Activated CD8-positive, alpha-beta memory T cell treated with anti-CD3 and anti-CD28 coated beads, Interleukin-2, amount 50 U/mL, for 24 hours (primary cell): ENCODE results near the gene SUPT16H.
A peak's percentile ranks its signal among the peaks of the same experiment; 100 is the strongest.
"Not testable (repeated sequence)": the region's sequence is repeated elsewhere in the genome, so short reads cannot be mapped to it uniquely, and the experiment has no call there.

ENCODE experiments used
- DNase-seq: peaks from one replicate; pipeline ENCODE4 v3.0.0-alpha.2; 2020; ENCODE audit errors: extremely low read depth

SUPT16H gene

DNA sequence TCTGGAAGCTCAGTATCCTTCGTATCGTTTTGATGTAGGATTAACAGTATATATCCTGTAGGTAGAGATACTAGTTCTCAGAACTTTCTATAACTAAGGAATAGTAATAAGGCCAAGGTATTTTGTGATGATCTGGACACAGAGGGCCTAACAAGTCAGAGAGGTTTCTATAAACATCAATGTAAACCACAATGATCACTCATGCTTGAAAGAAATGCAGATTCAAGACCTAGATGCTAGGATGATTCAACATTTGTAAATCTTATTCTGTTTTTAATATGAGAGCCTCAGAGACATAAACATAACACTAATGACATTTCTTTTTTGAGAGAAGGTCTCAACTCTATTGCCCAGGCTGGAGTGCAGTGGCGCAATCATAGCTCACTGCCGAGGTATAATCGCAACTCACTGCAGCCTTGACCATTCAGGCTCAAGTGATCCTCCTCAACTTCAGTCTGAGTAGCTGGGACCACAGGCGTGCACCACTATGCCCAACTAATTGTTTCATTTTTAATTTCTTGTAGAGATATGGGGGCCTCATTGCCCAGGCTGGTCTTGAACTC is 16.2 kb downstream of the SUPT16H start:
- DNase-seq = no peak

DNA sequence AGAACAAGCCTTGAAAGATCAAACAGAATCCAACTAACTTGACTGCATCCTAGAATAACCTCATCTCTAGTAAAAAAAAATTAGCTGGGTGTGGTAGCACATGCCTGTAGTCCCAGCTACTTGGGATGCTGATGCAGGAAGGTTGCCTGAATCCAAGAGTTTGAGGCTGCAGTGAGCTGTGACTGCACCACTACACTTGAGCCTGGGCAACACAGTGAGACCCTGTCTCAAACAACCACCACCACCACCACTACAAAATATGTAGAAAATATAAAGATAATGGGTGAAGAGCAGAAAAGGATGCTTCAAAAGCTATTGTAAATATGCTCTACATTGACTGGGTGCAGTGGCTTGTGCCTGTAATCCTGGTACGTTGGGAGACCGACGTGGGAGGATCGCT is 27.3 kb downstream of the SUPT16H start:
- no peak for DNase-seq

DNA sequence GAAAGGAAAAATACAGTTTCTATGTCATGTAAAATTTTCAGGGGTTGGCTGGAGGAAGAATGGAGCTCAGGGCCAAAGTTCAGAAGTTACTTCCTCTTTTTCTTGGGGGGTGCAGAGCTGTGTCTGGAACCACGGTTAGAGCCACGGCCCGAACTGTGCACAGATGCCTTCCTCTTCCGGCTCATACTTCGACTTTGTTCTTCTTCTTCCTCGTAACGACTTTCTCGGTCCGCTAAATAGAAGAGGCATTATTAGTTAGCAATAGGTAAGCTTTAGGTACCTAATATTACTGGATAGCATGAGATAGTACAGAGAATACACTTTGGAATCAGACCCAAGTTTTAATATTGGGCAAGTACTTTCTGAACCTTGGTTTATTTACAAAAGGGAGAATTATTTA is 31.2 kb downstream of the SUPT16H start:
- DNase-seq = no peak

DNA sequence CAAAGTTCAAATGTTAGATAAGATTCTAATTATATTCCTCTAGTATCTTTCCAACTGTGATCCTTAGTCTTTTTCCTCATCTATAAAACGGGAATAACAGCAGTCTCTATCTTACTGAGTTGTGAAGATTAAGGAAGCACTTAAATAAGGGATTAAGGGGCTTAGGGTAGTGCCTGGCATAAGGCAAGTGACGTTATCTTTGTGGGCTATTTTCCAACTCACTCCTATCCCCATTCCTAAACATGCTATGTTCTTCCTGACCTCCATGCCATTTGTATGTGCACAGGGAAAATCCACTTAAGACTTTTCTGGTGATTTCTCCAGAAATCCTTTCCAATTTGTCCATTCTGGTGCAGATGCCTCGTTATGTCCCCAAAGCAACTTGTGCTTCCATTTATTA is 33.3 kb downstream of the SUPT16H start:
- DNase-seq = no peak

- no peak for DNase-seq
These were observed 36.6 kb downstream of the SUPT16H start for GRCh38 chr14:21347201-21347600.

DNA sequence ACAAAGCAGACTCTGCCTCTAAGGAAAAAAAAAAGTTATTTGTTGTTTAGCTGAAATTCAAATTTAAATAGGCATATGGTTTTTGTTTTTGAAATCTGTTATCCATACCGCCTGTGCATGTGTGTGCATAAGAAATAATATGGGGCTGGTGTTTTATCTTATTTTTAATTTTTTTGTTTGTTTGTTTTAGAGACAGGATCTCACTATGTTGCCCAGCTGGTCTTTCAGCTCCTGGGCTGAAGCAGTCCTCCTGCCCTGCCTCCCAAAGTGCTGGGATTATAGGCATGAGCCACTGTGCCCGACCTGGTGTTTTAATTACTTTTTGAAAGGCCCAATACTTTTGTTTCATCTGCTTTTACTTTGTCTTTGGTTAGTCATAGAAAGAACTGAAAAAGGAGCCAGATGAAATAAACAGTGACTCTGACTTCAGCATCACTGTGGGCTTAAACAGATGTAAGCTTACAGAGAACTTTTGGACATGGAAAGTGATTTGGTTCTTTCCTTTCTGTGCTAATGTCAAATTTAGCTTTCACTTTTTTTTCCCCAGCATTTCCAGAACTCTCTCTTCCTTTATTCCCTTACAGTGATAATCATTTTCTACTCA is 37.2 kb downstream of the SUPT16H start:
- DNase-seq = no peak

DNA sequence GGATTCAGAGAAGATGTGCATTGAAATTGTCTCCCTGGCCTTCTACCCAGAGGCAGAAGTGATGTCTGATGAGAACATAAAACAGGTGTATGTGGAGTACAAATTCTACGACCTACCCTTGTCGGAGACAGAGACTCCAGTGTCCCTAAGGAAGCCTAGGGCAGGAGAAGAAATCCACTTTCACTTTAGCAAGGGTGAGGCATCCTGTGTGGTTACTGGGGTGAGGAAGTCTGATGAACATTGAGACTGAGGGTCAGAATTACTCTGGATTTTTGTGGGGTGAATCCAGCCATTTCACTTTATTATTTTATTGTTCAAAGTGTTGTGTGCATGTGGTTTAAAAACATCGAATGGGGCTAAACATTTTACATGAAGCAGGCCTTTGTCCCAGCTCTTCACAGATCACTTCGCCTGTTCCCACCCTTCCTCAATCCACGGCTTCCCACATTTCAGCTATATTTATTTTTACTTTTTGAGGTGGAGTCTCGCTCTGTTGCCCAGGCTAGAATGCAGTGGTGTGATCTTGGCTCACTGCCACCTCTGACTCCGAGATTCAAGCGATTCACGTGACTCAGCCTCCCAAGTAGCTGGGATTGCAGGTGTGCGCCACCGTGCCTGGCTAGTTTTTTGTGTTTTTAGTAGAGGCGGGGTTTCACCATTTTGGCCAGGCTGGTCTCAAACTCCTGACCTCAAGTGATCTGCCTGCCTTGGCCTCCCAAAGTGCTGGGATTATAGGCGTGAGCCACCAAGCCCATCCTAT is 40.6 kb downstream of the SUPT16H start:
- no peak for DNase-seq

- no peak for DNase-seq
These were observed 49.5 kb downstream of the SUPT16H start for GRCh38 chr14:21334202-21334906.

GRCh38 chr14:21332950-21333349 is 50.9 kb downstream of the SUPT16H start:
- DNase-seq = no peak

DNA sequence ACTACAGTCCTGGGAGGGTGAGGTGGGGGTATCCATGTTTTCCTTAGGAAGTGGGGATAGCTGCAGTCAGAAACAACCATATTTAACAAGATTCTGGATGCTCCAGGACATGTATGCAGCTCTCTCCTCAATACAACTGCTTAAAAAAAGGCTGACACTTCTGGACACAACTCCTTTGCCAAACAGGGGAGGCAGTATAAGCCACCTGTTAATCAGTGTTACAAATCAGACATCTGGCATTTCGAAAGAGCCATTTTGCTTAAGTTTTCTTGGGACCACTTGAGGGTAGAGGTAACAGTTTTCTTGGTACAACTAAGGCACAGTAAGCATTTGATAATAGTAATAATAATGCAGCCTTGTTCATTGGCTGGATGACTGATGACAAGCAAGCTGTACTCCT is 56.8 kb downstream of the SUPT16H start:
- DNase-seq = no peak

GRCh38 chr14:21322716-21323115 is 61.1 kb downstream of the SUPT16H start:
- no peak for DNase-seq

DNA sequence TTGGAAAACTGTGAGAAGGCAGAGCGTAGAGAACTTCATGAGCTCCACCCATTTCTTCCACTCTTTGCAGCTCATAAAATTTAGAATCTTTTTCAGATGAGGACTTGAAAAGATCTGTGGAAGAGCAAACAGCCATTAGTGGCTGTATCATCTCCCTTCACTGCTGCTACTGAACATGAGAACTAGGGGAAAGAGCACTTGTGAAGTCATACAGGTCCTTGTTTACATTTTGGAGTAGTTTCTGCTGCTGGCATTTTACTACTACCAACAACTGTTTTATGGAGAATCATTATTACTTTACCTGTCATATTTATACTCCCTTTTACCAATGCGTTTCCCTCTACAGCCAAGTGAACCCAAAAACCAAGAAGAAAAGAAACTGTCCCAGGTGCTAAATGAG is 62.9 kb downstream of the SUPT16H start:
- DNase-seq = no peak

GRCh38 chr14:21317398-21317797 is 66.4 kb downstream of the SUPT16H start:
- DNase-seq = no peak

DNA sequence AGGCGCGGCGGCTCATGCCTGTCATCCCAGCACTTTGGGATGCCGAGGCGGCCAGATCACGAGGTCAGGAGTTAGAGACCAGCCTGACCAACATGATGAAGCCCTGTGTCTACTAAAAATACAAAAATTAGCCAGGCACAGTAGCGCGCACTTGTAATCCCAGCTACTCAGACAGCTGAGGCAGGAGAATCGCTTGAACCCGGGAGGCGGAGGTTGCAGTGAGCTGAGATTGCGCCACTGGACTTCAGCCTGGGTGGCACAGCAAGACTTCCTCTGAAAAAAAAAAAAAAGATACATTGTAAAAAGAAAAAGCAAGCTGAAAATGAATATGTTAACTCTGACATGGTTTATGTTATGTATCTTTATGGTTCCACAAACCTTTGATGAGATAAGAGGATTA is 70.3 kb downstream of the SUPT16H start:
- DNase-seq = no peak

- no peak for DNase-seq
These were observed 72.2 kb downstream of the SUPT16H start for GRCh38 chr14:21311614-21312013.

DNA sequence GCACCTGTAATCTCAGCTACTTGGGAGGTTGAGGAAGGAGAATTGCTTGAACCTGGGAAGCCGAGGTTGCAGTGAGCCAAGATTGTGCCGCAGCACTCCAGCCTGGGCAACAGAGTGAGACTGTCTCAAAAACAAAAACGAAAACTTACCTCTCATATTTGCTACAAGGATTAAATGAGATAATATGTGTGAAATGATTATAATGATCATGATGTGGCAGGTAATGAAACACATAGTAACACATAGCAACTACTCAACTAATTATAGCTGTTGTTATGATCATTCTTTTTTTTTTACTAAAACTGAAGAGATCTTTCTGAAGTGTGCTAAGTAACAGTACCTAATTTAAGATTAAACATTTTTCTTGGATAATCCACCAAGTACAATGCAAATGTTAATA is 73.9 kb downstream of the SUPT16H start:
- no peak for DNase-seq

DNA sequence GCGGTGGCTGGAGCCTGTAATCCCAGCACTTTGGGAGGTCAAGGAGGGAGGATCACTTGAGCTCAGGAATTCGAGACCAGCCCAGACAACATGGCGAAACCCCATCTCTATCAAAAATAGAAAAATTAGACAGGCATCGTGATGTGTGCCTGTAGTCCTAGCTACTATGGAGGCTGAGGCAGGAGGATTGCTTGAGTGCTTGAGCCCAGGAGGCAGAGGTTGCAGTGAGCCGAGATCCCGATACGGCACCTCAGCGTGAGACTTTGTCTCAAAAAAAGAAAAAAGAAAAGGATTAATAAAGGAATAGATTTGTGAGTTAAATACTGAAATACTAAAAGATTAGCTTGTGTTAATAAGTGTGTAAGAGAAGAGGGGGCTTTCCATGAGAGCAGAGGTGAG is 74.6 kb downstream of the SUPT16H start:
- no peak for DNase-seq

DNA sequence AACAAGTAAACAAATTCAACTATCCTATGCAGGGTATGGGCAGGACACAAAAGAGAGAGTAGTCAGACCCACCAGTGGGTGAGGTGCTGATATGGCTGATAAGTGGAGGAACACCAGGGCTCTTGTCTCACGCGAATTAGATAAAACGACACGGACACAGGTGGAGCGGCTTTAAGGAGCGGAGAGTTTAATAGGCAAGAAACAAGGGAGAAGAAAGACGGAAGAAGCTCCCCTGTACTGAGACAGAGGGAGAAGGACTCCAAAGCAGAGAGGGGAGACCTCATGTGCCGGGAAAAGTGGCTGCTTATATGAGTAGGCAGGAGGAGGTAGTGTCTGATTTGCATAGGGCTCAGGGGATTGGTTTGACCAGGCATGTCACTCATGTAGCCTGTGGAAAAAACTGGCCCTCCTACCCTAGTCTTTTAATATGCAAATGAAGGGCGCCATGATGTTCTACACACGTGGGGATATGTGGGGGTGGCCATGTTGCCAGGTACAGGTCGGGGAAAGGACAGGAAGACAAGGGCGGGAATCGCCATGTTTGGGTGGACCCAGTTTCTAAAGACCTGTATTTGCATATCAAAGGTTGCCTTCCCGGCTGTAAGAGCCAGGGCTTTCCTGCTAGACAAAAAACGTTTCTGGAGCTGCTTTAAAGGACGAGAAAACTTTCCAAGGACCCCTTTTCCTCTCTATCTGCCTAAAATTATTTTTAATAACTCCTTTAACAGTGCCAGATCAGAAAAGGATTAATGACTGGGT is 75.2 kb downstream of the SUPT16H start:
- DNase-seq = peak; percentile 59

DNA sequence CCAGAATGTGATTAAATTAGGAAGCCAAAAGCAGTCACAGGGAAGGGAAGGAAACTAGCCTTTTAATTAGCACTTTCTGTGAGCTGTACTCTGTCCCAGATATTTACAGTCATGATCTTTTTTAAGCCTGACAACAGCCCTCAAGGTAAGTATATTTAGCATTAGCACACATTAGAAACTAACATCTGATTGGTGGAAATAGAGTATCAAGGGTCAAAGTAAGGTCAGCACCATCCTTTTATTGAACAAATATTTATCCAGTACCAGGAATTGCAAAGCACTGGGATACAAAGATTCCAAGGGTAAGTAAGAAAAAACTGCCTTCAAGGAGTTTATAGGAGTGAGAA is 75.7 kb downstream of the SUPT16H start:
- DNase-seq = no peak

DNA sequence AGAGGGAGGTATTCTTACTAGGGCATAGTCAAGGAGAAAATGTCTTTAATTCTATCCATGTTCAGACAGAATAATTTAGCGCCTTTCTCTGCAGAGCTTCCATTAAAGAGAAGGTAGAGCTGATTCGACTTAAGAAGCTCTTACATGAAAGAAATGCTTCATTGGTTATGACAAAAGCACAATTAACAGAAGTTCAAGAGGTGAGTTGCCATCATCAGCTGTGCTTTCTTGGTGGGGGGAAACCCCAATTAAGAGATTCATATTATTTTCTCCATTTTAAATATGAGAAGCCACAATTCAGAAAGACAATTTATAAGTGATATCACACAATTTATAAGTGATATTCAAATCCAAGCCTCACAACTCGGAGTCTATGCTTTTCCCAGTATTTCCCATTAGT is 76.2 kb downstream of the SUPT16H start:
- no peak for DNase-seq

DNA sequence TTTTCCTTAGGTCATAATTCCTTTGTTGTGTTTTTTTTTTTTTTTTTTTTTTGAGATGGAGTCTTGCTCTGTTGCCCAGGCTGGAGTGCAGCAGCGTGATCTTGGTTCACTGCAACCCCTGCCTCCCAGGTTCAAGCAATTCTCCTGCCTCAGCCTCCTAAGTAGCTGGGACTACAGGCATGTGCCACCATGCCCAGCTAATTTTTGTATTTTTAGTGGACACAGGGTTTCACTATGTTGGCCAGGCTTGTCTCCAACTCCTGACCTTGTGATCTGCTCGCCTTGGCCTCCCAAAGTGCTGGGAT is 81.0 kb downstream of the SUPT16H start:
- not testable (repeated sequence) for DNase-seq
